SK-N-SH (cell line): Measurements from ENCODE around the gene B3GAT3.

Source experiments
- EZH2phosphoT487 ChIP-seq: fragments of 200-600 bp; sonication (generic); IDR thresholded peaks from 2 replicates; pipeline ENCODE4 v1.6.1; 2017; ENCODE audit warnings: low read depth, mixed run types, mild to moderate bottlenecking, antibody characterized with exemption, moderate library complexity, borderline replicate concordance
- FOSL2 ChIP-seq: IDR thresholded peaks from 2 replicates; pipeline ENCODE4 v1.4.0; 2012; ENCODE audit warnings: low read depth, mild to moderate bottlenecking, moderate library complexity, borderline replicate concordance
- POLR2AphosphoS5 ChIP-seq: IDR thresholded peaks from 2 replicates; pipeline ENCODE4 v1.6.1; 2012; ENCODE audit warnings: low read depth, low read length
- SIN3A ChIP-seq: IDR thresholded peaks from 2 replicates; pipeline ENCODE4 v1.6.1; 2012; ENCODE audit warnings: low read depth, mild to moderate bottlenecking, low read length, moderate library complexity, borderline replicate concordance
- TEAD4 ChIP-seq: IDR thresholded peaks from 2 replicates; pipeline ENCODE4 v1.4.0; 2012; ENCODE audit warnings: mild to moderate bottlenecking, borderline replicate concordance; ENCODE audit not compliant: insufficient read depth
- TF ChIP-seq, protein P1 (sequence below): fragments of 200-600 bp; sonication (generic); IDR thresholded peaks from 2 replicates; pipeline ENCODE4 v1.6.1; 2017; ENCODE audit warnings: antibody characterized with exemption, mild to moderate bottlenecking, moderate library complexity

DNA sequence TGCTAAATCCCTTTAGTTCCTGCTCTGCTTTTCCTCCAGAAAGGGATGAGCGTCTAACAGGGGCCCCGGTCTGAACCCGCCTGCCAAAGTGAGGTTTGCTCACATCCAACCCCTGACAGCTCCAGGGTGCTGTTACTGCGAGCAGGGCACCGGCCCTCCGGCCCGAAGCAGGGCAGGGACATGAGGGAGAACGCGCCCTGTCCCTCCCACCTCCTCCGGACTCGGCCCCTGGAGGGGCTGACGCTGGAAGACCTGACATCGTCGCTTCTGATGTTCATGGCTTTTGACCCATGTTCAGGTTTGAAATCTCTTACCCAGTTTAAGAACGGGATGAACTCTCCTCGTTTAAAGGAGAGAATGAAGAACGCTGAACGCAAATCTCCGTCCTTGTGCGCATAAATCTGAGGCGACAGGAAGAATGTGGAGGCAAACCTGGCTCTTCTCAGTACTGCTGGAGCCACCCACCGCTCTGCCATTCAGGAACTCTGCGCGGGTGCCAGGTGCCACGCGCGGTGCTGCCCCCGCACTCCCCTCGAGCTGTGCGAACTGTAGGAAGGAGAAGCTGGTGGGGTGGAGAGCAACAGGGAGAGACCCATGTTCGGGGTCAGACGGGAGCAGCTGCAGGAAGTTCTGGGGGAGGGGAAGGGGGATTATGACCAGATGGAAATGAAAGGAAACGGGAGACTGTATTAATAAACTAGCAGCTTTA is 47.3 kb downstream of the B3GAT3 start:
- TF ChIP-seq FOSL2 (no peak), POLR2AphosphoS5 (no peak), EZH2phosphoT487 (no peak), SIN3A (no peak), TEAD4 (no peak)
- TF ChIP-seq, protein P1, sequence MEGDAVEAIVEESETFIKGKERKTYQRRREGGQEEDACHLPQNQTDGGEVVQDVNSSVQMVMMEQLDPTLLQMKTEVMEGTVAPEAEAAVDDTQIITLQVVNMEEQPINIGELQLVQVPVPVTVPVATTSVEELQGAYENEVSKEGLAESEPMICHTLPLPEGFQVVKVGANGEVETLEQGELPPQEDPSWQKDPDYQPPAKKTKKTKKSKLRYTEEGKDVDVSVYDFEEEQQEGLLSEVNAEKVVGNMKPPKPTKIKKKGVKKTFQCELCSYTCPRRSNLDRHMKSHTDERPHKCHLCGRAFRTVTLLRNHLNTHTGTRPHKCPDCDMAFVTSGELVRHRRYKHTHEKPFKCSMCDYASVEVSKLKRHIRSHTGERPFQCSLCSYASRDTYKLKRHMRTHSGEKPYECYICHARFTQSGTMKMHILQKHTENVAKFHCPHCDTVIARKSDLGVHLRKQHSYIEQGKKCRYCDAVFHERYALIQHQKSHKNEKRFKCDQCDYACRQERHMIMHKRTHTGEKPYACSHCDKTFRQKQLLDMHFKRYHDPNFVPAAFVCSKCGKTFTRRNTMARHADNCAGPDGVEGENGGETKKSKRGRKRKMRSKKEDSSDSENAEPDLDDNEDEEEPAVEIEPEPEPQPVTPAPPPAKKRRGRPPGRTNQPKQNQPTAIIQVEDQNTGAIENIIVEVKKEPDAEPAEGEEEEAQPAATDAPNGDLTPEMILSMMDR: no peak
